Vagina (tissue), 2 donors: Measurements from ENCODE around the gene NUP98. TPM values are rescaled to one million over a fixed set of nuclear protein-coding genes. Genes with fewer than 3 reads are reported as not detected.
A peak's percentile ranks its signal among the peaks of the same experiment; 100 is the strongest.

Source experiments
- DNase-seq, 2 donors: peaks; one replicate each; pipeline ENCODE4 v3.0.0-alpha.2; 2017; ENCODE audit errors: extremely low spot score in 2 of 2
- H3K27ac ChIP-seq: fragments of 200-600 bp; sonication (generic); one replicate; pipeline ENCODE4 v1.5.1; 2019
- H3K27me3 ChIP-seq: fragments of 200-600 bp; sonication (generic); one replicate; pipeline ENCODE4 v1.5.1; 2019
- H3K36me3 ChIP-seq, 2 donors: fragments of 200-600 bp; sonication (generic); one replicate each; pipeline ENCODE4 v1.5.1; 2017 to 2019
- H3K4me1 ChIP-seq: fragments of 200-600 bp; sonication (generic); one replicate; pipeline ENCODE4 v1.5.1; 2019
- H3K4me3 ChIP-seq, 2 donors: fragments of 200-600 bp; sonication (generic); 1 replicate in 1 of 2; 2 replicates in 1 of 2; pipeline ENCODE4 v1.5.1; 2016 to 2019
- H3K9me3 ChIP-seq: fragments of 200-600 bp; sonication (generic); one replicate; pipeline ENCODE4 v1.5.1; 2019
- CTCF ChIP-seq, 3 experiments: fragments of 450-650 bp in 2 of 3; fragments of 200-600 bp in 1 of 3; sonication (generic) in 1 of 3; IDR thresholded peaks; one replicate each; pipeline ENCODE4 v1.5.1; 2017 to 2019; ENCODE audit warnings: antibody characterized with exemption in 3 of 3, mild to moderate bottlenecking in 2 of 3, moderate library complexity in 2 of 3
- POLR2A ChIP-seq, 2 donors: fragments of 450-650 bp; IDR thresholded peaks; one replicate each; pipeline ENCODE4 v1.6.1; 2017; ENCODE audit warnings: antibody characterized with exemption in 2 of 2, mild to moderate bottlenecking in 2 of 2, moderate library complexity in 2 of 2
- POLR2AphosphoS5 ChIP-seq, 2 donors: sonication (generic); formaldehyde crosslinking; IDR thresholded peaks; one replicate each; pipeline ENCODE4 v1.9.0; 2017; ENCODE audit warnings: antibody characterized with exemption in 2 of 2, mild to moderate bottlenecking in 2 of 2, low read depth in 1 of 2; ENCODE audit not compliant: insufficient read depth in 1 of 2
- intact Hi-C: fragments of 100-400 bp; cut with DNase I; formaldehyde crosslinking; loops from one replicate; pipeline ENCODE4 v1.15.1; 2023
- total RNA-seq: library from RNA; depleted of rRNA; stranded (reverse); fragments of >200 nt; gene quantifications from one replicate; pipeline ENCODE4 v1.2.3, GENCODE V29; 2016

Gene NUP98
- total RNA-seq, 1 donor from 2014 or later: 110 TPM

- intact Hi-C loops: no loop called here
- Histone ChIP-seq H3K9me3 (no peaks in the 10 kb centered on the region), H3K4me3 (no peak overlapping the region), H3K27me3 (no peaks in the 10 kb centered on the region), H3K27ac (peak overlapping the region; percentile 82), H3K4me1 (peaks cover 17% of the 10 kb centered on the region), H3K36me3 (no peaks in the 10 kb centered on the region)
- DNase-seq: no peak
- TF ChIP-seq CTCF (IDR thresholded peaks at IDR 0.05) (no peak), POLR2A (IDR thresholded peaks at IDR 0.05) (no peak), POLR2AphosphoS5 (IDR thresholded peaks at IDR 0.05; ENCODE audit: insufficient read depth in 1 of 2, low read depth in 1 of 2) (no peak)
Measured at GRCh38 chr11:3641191-3641590, 156.2 kb downstream of the NUP98 start.

- no peak for DNase-seq
- Histone ChIP-seq H3K36me3 (no peaks in the 10 kb centered on the region), H3K4me3 (no peak overlapping the region), H3K27me3 (no peaks in the 10 kb centered on the region), H3K27ac (no peak overlapping the region), H3K4me1 (peaks cover 17% of the 10 kb centered on the region), H3K9me3 (no peaks in the 10 kb centered on the region)
- no peak for TF ChIP-seq POLR2AphosphoS5 (IDR thresholded peaks at IDR 0.05; ENCODE audit: insufficient read depth in 1 of 2, low read depth in 1 of 2)
- no peak for TF ChIP-seq CTCF (IDR thresholded peaks at IDR 0.05)
- no peak for TF ChIP-seq POLR2A (IDR thresholded peaks at IDR 0.05)
- intact Hi-C loops: no loop called here
Measured at GRCh38 chr11:3639841-3640240, 157.5 kb downstream of the NUP98 start.

GRCh38 chr11:3638513-3638912, 158.8 kb downstream of the NUP98 start:
- Histone ChIP-seq H3K36me3 (no peaks in the 10 kb centered on the region), H3K4me1 (peaks cover 17% of the 10 kb centered on the region), H3K27me3 (no peaks in the 10 kb centered on the region), H3K4me3 (no peak overlapping the region), H3K9me3 (no peaks in the 10 kb centered on the region), H3K27ac (no peak overlapping the region)
- no peak for DNase-seq
- no peak for TF ChIP-seq CTCF (IDR thresholded peaks at IDR 0.05)
- TF ChIP-seq POLR2AphosphoS5 (IDR thresholded peaks at IDR 0.05; ENCODE audit: insufficient read depth in 1 of 2, low read depth in 1 of 2): no peak
- no peak for TF ChIP-seq POLR2A (IDR thresholded peaks at IDR 0.05)
- intact Hi-C loops: no loop called here

GRCh38 chr11:3637201-3637600, 160.2 kb downstream of the NUP98 start:
- TF ChIP-seq POLR2AphosphoS5 (IDR thresholded peaks at IDR 0.05; ENCODE audit: insufficient read depth in 1 of 2, low read depth in 1 of 2) (no peak), POLR2A (IDR thresholded peaks at IDR 0.05) (no peak), CTCF (IDR thresholded peaks at IDR 0.05) (no peak)

GRCh38 chr11:3635641-3636375, 161.5 kb downstream of the NUP98 start:
- DNase-seq: no peak
- intact Hi-C loops: no loop called here
- no peak overlapping the region for H3K4me3 ChIP-seq
- H3K36me3 ChIP-seq: no peaks in the 10 kb centered on the region
- H3K9me3 ChIP-seq: no peaks in the 10 kb centered on the region
- no peak overlapping the region for H3K27ac ChIP-seq
- H3K4me1 ChIP-seq: no peaks in the 10 kb centered on the region
- no peaks in the 10 kb centered on the region for H3K27me3 ChIP-seq
- TF ChIP-seq CTCF (IDR thresholded peaks at IDR 0.05) (no peak), POLR2A (IDR thresholded peaks at IDR 0.05) (no peak), POLR2AphosphoS5 (IDR thresholded peaks at IDR 0.05; ENCODE audit: insufficient read depth in 1 of 2, low read depth in 1 of 2) (no peak)

More at GRCh38 chr11:3637201-3637600, 160.2 kb downstream of the NUP98 start:
- H3K4me1 ChIP-seq: peaks cover 4% of the 10 kb centered on the region
- no peaks in the 10 kb centered on the region for H3K9me3 ChIP-seq
- H3K27ac ChIP-seq: no peak overlapping the region
- no peak for DNase-seq
- intact Hi-C loops: no loop called here
- no peak overlapping the region for H3K4me3 ChIP-seq
- H3K36me3 ChIP-seq: no peaks in the 10 kb centered on the region
- H3K27me3 ChIP-seq: no peaks in the 10 kb centered on the region
